Psoas muscle (tissue), 8 donors: ENCODE measurements around the gene XRN2. TPM values are rescaled to one million over a fixed set of nuclear protein-coding genes. Genes with fewer than 3 reads are reported as not detected.
"Not testable (repeated sequence)": the region's sequence is repeated elsewhere in the genome, so short reads cannot be mapped to it uniquely, and the experiment has no call there.

Experiments used
- ATAC-seq, 4 donors: fragments of 200-7000 bp; cut with Tn5 transposase; one replicate each; pipeline ENCODE4 v1.9.1; 2020; ENCODE audit warnings: moderate library complexity in 3 of 4, mild to moderate bottlenecking in 2 of 4
- DNase-seq, 2 donors: peaks; one replicate each; pipeline ENCODE4 v3.0.0-alpha.2; 2020
- H3K27ac ChIP-seq: fragments of 200-600 bp; one replicate; pipeline ENCODE4 v1.8.0; 2022
- H3K27me3 ChIP-seq, 3 donors: fragments of 200-600 bp in 1 of 3; one replicate each; pipeline versions ENCODE4 v1.6.1 to v1.8.0; 2013 to 2022; ENCODE audit warnings: low read length in 2 of 3, mild to moderate bottlenecking in 2 of 3, moderate library complexity in 1 of 3; ENCODE audit not compliant: insufficient read depth in 3 of 3
- H3K36me3 ChIP-seq, 2 donors: fragments of 200-600 bp in 1 of 2; one replicate each; pipeline versions ENCODE4 v1.6.1 to v1.8.0; 2013 to 2022; ENCODE audit warnings: low read depth in 1 of 2, mild to moderate bottlenecking in 1 of 2, moderate library complexity in 1 of 2; ENCODE audit not compliant: insufficient read depth in 1 of 2
- H3K4me1 ChIP-seq: fragments of 200-600 bp; one replicate; pipeline ENCODE4 v1.8.0; 2022
- H3K4me3 ChIP-seq: fragments of 200-600 bp; one replicate; pipeline ENCODE4 v1.8.0; 2022; ENCODE audit warnings: mild to moderate bottlenecking
- H3K9me3 ChIP-seq: fragments of 200-600 bp; one replicate; pipeline ENCODE4 v1.8.0; 2022
- CTCF ChIP-seq: fragments of 200-600 bp; IDR thresholded peaks from one replicate; pipeline ENCODE4 v1.8.0; 2022; ENCODE audit warnings: antibody characterized with exemption
- whole genome bisulfite sequencing, 3 donors: extraction: QIAGEN DNeasy Blood & Tissue Kit; methylation state at CpG; one replicate each; pipeline versions ENCODE4 v1.1.6 to v1.1.7; 2013; 5-methylcytosine and 5-hydroxymethylcytosine counted together
- intact Hi-C, 2 donors: fragments of 100-400 bp; cut with DNase I; formaldehyde crosslinking; loops; one replicate each; pipeline versions ENCODE4 v1.11.0 to v1.14.2; 2022
- polyA plus RNA-seq, 3 donors: library from polyadenylated mRNA; stranded (reverse); fragments of 200-250 nt; gene quantifications; one replicate each; pipeline ENCODE4 v1.2.3, GENCODE V29; 2013
- total RNA-seq, 4 donors: library from RNA; stranded (reverse); fragmentation: NEBNext Ultra II Directional in 2 of 4; extraction: Animal tissue kit (Norgen Biotek cat#: 25700) in 2 of 4; gene quantifications; one replicate each; pipeline versions ENCODE4 v1.2.1 to v1.2.4, GENCODE V29; 2021 to 2023
- donor health status: healthy with polysubstance abuse.
- donor health status: DM: no; HTN: no; CAD: no; lungs with moderate emphysema.
- donor health status: Bipolar disorder and iron deficiency.
- donor health status: healthy.
- donor health status: DM: yes; HTN: yes; CAD: no.
- donor health status: DM: no; HTN: no; CAD: no.
- donor health status: DM: no; HTN: no; CAD: no.
- donor health status: DM: yes; HTN: yes; CAD: no.

XRN2 gene
- total and polyA plus RNA-seq, 7 donors, result 25.1 to 48.3 (median 41.0) TPM

DNA sequence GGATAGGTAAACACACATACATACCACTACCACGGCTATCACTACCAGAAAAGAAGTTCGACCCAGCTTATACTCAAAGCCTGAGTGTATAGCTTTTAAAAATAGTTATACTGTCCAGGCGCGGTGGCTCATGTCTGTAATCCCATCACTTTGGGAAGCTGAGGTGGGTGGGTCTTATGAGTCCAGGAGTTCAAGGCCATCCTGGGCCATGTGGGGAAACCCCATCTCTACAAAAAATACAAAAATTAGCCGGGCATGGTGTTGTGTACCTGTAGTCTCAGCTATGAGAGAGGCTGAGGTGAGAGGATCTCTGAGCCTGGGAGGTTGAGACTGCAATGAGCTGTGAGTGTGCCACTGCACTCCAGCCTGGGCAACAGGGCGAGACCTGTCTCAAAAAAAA, 61.3 kb downstream of the XRN2 start:
- Histone ChIP-seq H3K27me3 (no peaks in the 10 kb centered on the region), H3K36me3 (peaks cover 7 to 88% of the 10 kb centered on the region in 2 donors), H3K9me3 (no peaks in the 10 kb centered on the region), H3K4me1 (no peaks in the 10 kb centered on the region), H3K4me3 (no peak overlapping the region), H3K27ac (no peak overlapping the region)
- no peak for ATAC-seq
- DNase-seq, result no peak
- TF ChIP-seq CTCF, result no peak
- WGBS, 3 donors, result 95 to 96% (median 95%) methylated on average over 6 of the region's 6 CpGs
- intact Hi-C loops, result loop anchor here in 1 of 2 donors (5.0 kb wide), 1 partner anchor 42 kb away; no protein-coding TSS in a partner anchor

DNA sequence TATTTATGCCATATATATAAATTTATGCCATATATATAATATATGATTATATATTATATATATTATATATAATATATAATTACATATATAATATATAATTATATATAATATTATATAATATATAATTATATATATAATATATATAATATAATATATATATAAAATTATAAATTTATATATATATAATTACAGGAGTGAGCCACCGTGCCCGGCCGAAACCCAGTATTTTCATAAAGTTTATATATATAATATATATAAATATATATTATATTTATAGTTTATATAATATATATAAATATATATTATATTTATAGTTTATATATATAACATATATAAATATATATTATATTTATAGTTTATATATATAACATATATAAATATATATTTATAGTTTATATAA, 62.6 kb downstream of the XRN2 start:
- DNase-seq, result no peak
- H3K9me3 ChIP-seq, result no peaks in the 10 kb centered on the region
- H3K36me3 ChIP-seq, result peaks cover 7 to 86% of the 10 kb centered on the region in 2 donors
- H3K4me1 ChIP-seq, result no peaks in the 10 kb centered on the region
- no peak for TF ChIP-seq CTCF
- H3K27ac ChIP-seq, result no peak overlapping the region
- 97 to 99% (median 99%) methylated on average over 3 of the region's 3 CpGs for WGBS, 3 donors
- ATAC-seq, result no peak
- no peaks in the 10 kb centered on the region for H3K27me3 ChIP-seq
- intact Hi-C loops, result loop anchor here in 1 of 2 donors (1.0 kb wide), 1 partner anchor 47 kb away; no protein-coding TSS in a partner anchor
- H3K4me3 ChIP-seq, result no peak overlapping the region

DNA sequence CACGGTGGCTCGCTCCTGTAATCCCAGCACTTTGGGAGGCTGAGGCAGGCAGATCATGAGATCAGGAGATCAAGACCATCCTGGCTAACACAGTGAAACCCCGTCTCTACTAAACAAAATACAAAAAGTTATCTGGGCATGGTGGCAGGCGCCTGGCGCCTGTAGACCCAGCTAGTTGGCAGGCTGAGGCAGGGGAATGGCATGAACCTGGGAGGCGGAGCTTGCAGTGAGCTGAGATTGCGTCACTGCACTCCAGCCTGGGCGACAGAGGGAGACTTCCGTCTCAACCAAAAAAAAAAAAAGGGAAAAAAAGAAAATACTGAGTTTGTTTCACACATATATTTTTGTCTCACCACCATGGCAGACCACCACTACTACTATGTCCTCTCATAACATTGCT, 63.1 kb downstream of the XRN2 start:
- DNase-seq, H3K9me3 ChIP-seq, H3K27ac ChIP-seq, H3K4me3 ChIP-seq, ATAC-seq, H3K4me1 ChIP-seq, intact Hi-C loops, H3K27me3 ChIP-seq: not testable (repeated sequence)
- 88 to 97% (median 88%) methylated on average over 8 to 9 of the region's 9 CpGs for WGBS, 3 donors
- peaks cover 7 to 88% of the 10 kb centered on the region in 2 donors for H3K36me3 ChIP-seq

- DNase-seq, result no peak
- intact Hi-C loops, result no loop called here
- TF ChIP-seq CTCF, result no peak
- no peak for ATAC-seq
- Histone ChIP-seq H3K27ac (no peak overlapping the region), H3K4me3 (no peak overlapping the region), H3K4me1 (no peaks in the 10 kb centered on the region), H3K27me3 (no peaks in the 10 kb centered on the region), H3K36me3 (peaks cover 2 to 70% of the 10 kb centered on the region in 2 donors), H3K9me3 (no peaks in the 10 kb centered on the region)
- WGBS, 3 donors, result 39 to 94% (median 46%) methylated on average over 2 of the region's 2 CpGs
Observed at GRCh38 chr20:21368791-21369190, 65.7 kb downstream of the XRN2 start.

- Histone ChIP-seq H3K27ac (no peak overlapping the region), H3K36me3 (peaks cover 0 to 51% of the 10 kb centered on the region in 2 donors), H3K4me1 (no peaks in the 10 kb centered on the region), H3K9me3 (no peaks in the 10 kb centered on the region), H3K4me3 (no peak overlapping the region), H3K27me3 (no peaks in the 10 kb centered on the region)
- DNase-seq (no peak), ATAC-seq (no peak)
- WGBS, 3 donors, result 64 to 84% (median 70%) methylated on average over 1 of the region's 1 CpG
- no peak for TF ChIP-seq CTCF
- intact Hi-C loops, result loop anchor here in 1 of 2 donors (10.0 kb wide), 1 partner anchor 136 kb away; no protein-coding TSS in a partner anchor
Observed at GRCh38 chr20:21371193-21371592, 68.1 kb downstream of the XRN2 start.
